HG03520 (cell line): ENCODE data around the gene SHMT2.

Experiments
- ATAC-seq: cut with Tn5 transposase; IDR thresholded peaks from one replicate; pipeline ENCODE4 v1.9.1; 2021; ENCODE audit warnings: mild to moderate bottlenecking, moderate library complexity; ENCODE audit not compliant: unreplicated experiment

Gene SHMT2

GRCh38 chr12:57229634-57230380, at the start of gene SHMT2:
Gene SHMT2 (plus strand): TSS chr12:57229711. CDS start chr12:57229779, 68 bp downstream.
- ATAC-seq, result peak; percentile 72

DNA sequence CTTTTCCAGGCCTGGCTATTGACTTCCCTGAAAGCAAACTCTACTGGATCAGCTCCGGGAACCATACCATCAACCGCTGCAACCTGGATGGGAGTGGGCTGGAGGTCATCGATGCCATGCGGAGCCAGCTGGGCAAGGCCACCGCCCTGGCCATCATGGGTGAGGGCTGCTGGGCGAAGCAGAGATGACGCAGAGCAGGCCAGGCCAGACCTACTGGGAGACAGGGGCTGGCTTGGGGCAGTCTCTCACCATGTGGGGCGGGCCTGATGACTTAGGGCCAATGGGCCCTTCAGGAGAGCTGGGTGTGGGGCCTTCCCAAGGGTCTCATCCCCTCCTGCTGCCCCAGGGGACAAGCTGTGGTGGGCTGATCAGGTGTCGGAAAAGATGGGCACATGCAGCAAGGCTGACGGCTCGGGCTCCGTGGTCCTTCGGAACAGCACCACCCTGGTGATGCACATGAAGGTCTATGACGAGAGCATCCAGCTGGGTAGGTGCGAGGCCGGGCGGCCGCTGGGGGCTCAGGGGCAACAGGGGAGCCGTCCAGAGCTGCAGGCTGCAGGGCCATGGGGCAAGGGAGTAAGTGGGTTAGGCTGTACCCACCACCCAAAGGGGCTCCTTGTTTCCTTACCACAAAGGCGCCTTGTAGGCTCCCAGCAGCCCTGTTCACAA, 49.1 kb upstream of the SHMT2 start:
- ATAC-seq, result no peak

GRCh38 chr12:57181072-57181471, 48.4 kb upstream of the SHMT2 start:
- ATAC-seq, result no peak

GRCh38 chr12:57181561-57182155, 47.9 kb upstream of the SHMT2 start:
- no peak for ATAC-seq

DNA sequence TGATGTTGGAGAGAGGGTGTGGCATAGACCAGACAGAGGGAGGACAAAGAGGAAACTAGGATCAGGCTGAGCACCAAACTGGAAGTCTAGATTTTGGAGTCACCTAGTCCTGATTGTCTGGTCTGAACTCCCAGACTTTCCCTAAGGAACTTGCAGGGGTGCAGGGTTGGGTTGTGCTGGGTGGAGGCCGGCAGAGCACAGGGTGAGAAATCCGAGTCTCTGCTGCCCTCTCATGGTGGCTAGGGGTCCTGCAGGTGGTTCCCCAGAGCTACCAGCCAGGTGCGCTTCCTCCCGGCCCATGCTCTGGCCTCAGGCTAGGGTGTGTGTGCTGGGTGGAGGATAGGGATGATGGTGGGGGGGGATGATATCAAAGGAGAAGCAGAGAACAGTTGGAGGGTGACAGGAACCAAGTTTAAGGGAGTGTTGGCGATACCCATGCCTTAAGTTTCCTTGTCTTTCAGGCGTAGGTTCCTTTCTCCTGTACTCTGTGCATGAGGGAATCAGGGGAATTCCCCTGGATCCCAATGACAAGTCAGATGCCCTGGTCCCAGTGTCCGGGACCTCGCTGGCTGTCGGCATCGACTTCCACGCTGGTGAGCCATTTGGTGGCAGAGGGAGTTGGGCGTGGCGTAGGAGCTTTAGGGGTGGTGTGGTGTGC, 46.5 kb upstream of the SHMT2 start:
- ATAC-seq, result peak; percentile 81

DNA sequence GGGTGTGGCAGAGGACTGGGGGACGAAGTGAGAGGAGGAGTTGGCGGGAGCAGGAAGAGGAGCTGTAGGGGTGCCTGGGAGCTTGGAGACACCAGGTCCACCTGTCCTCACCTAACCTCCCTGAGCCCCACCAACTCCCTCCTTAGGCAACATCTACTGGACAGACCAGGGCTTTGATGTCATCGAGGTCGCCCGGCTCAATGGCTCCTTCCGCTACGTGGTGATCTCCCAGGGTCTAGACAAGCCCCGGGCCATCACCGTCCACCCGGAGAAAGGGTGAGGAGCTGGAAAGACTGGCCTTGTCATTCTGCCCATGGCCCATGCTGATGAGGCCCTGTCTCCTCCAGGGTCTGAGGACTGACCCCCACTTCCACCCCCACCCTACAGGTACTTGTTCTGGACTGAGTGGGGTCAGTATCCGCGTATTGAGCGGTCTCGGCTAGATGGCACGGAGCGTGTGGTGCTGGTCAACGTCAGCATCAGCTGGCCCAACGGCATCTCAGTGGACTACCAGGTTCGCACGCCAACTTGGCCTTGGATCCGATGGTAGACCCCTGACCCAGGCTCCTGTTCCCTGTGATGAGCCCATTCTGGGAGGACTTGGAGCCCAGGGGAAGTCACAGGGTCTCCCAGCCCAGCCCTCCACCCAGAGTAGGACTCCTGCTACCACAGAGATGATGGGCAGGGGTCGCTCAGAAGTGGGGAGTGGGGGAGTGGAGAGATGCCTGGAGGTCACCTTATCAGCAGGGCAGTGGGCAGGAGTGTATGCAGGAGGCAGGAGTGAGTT, 45.4 kb upstream of the SHMT2 start:
- ATAC-seq, result no peak

- ATAC-seq, result no peak
Measured at GRCh38 chr12:57185403-57185802, 44.1 kb upstream of the SHMT2 start.

DNA sequence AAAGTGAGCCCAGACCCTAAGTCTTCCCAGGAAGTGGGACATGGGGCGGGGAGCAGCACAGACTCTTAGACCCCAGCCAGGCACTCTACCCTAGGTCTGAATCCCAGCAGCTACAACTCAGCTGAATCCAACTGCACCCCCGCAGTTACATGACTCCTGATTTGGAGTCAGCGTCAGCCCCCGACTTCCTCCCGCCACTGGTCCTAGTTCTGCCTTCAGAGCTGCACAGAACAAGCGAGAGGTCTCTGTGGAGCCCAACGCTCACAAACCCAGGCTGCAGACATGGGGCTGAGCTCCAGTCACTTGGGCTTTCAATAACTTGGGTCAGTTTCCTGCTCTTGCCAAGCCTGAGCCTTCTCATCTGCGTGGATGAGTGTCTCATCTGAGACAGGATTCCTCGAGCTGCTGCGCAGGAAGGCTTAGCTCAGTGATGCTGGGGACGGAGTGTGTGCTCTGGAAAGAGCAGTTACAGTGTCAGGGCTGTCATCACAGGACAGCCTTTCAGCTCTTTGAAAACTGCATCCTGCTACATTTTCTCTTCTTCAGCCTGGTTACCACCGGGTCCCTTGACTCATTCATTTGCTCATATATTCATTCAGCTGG, 43.5 kb upstream of the SHMT2 start:
- ATAC-seq, result no peak

DNA sequence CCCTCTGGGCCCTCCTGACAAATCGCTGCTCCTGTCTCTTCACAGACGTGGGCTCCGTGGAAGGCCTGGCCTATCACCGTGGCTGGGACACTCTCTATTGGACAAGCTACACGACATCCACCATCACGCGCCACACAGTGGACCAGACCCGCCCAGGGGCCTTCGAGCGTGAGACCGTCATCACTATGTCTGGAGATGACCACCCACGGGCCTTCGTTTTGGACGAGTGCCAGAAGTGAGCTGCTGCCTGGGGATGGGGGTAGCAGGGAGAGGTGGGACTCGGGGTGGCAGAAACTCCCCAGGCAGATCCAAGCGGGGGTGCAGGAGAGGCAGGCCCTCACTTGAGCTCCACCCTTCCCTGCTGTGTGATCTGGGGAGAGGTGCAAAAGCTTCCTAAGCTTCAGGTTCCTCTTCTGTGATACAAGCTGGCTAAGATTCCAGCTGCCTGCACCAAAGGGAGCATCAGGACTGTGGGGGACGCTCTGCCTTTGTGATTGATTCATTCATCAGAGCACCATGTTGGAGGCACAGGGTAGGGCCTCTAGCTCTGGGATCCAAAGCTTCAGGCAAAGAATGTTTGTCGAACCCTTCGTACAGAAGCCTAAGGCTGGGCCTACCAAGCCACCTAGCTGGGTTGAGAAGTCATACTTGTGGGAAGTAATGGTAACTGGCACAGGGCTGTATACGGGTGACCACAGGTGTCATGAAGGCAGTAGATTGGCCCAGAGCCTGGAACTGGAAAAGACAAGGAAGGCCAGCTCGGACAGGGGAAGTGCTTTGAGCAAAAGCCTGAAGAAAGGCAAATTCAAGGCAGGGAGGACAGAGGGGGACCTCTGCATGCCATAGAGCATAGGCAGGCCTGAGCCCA, 42.1 kb upstream of the SHMT2 start:
- no peak for ATAC-seq

GRCh38 chr12:57188090-57188425, 41.5 kb upstream of the SHMT2 start:
- ATAC-seq, result no peak

DNA sequence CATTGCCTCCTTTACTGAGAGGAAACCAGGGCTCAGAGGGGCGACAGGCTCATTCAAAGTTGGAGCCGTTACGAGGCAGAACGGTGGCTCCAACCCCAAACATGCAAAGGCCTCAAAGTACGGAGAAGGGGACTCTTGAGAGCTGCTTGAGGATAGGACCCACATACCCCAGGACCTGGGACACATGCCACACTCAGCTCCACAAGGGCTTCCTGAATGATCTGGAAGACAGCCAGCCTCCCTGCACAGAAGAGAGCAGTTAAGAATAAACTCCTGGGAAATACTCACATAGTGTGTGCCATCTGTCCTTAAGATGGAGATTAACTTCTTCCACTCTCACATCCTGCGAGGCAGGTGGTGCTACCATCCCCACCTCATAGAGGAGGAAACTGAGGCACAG, 39.5 kb upstream of the SHMT2 start:
- no peak for ATAC-seq

DNA sequence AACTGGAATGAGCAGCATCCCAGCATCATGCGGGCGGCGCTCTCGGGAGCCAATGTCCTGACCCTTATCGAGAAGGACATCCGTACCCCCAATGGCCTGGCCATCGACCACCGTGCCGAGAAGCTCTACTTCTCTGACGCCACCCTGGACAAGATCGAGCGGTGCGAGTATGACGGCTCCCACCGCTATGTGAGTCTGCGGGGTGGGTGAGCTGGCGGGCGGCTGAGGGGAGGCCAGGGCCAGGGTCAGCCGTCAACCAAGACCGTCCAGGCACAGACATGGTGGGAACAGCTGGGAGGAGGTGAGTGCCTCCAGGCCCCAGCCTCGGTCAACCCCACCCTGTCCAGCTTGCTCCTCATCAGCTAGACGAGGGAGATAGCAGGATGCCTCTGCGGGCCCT, 38.7 kb upstream of the SHMT2 start:
- no peak for ATAC-seq

DNA sequence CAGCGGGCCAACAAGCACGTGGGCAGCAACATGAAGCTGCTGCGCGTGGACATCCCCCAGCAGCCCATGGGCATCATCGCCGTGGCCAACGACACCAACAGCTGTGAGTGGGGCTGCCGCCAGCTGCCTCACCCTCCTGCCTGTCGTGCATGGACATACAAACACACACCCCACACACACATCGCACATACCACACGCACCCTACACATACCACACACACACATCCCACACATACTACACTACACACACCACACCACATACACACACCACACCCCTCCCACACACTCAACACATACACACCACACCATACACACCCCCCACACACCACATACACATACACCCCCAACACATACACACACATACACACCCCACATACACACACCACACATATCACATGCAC, 38.1 kb upstream of the SHMT2 start:
- no peak for ATAC-seq

DNA sequence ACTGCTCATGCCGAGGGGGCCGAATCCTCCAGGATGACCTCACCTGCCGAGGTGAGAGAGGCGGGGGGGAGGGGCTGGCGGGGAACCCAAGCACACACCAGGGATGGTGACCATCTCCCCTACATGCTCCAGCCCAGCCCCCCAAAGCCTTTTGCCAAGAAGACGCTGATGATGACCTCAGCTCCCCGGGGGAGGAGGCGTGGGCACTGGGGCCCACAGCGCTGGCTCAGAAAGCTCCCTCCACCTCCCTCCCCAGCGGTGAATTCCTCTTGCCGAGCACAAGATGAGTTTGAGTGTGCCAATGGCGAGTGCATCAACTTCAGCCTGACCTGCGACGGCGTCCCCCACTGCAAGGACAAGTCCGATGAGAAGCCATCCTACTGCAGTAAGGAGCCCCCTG, 36.6 kb upstream of the SHMT2 start:
- ATAC-seq, result no peak

GRCh38 chr12:57193706-57194245, 35.7 kb upstream of the SHMT2 start:
- ATAC-seq, result no peak

- no peak for ATAC-seq
Measured at GRCh38 chr12:57194253-57194652, 35.3 kb upstream of the SHMT2 start.

GRCh38 chr12:57195186-57195585, 34.3 kb upstream of the SHMT2 start:
- ATAC-seq, result no peak

GRCh38 chr12:57195611-57196371, 33.7 kb upstream of the SHMT2 start:
- no peak for ATAC-seq

GRCh38 chr12:57196439-57196838, 33.1 kb upstream of the SHMT2 start:
- ATAC-seq, result no peak
